Astrocyte (in vitro differentiated cells and primary cell): ENCODE measurements around the gene NCOA1. TPM values are rescaled to one million over a fixed set of nuclear protein-coding genes. Genes with fewer than 3 reads are reported as not detected.

Source experiments
- DNase-seq: peaks from one replicate; pipeline ENCODE4 v3.0.0-alpha.2; 2010; ENCODE audit warnings: low read depth
- FAIRE-seq: peaks from 2 replicates; lab custom pipeline; 2011; peaks lifted over from hg19 to GRCh38; lab: Jason Lieb, UNC
- H2AFZ ChIP-seq: 2 replicates; pipeline ENCODE4 v1.6.0; 2012; ENCODE audit warnings: low read depth, low read length, inconsistent platforms
- H3K27ac ChIP-seq: 2 replicates; pipeline ENCODE4 v1.5.1; 2011; ENCODE audit warnings: low read depth, low read length, inconsistent platforms
- H3K27me3 ChIP-seq: 2 replicates; pipeline ENCODE4 v1.6.0; 2011; ENCODE audit warnings: low read length, inconsistent platforms; ENCODE audit not compliant: insufficient read depth
- H3K36me3 ChIP-seq: 2 replicates; pipeline ENCODE4 v1.5.1; 2011; ENCODE audit warnings: low read length, inconsistent platforms; ENCODE audit not compliant: insufficient read depth
- H3K4me1 ChIP-seq: 2 replicates; pipeline ENCODE4 v1.5.1; 2011; ENCODE audit warnings: low read length, inconsistent platforms; ENCODE audit not compliant: insufficient read depth
- H3K4me2 ChIP-seq: 2 replicates; pipeline ENCODE4 v1.6.0; 2012; ENCODE audit warnings: low read length, inconsistent platforms
- H3K4me3 ChIP-seq: 2 replicates; pipeline ENCODE4 v1.5.1; 2011; ENCODE audit warnings: low read depth, mild to moderate bottlenecking, low read length, inconsistent platforms; ENCODE audit not compliant: insufficient read depth
- H3K79me2 ChIP-seq: 2 replicates; pipeline ENCODE4 v1.6.0; 2012; ENCODE audit warnings: mild to moderate bottlenecking, low read length, inconsistent platforms; ENCODE audit not compliant: insufficient read depth
- H3K9ac ChIP-seq: 2 replicates; pipeline ENCODE4 v1.6.0; 2012; ENCODE audit warnings: mild to moderate bottlenecking, low read length, inconsistent platforms
- H3K9me3 ChIP-seq: 2 replicates; pipeline ENCODE4 v1.5.1; 2012; ENCODE audit warnings: low read depth, mild to moderate bottlenecking, low read length, inconsistent platforms; ENCODE audit not compliant: insufficient read depth
- H4K20me1 ChIP-seq: 2 replicates; pipeline ENCODE4 v1.6.0; 2012; ENCODE audit warnings: low read length, inconsistent platforms; ENCODE audit not compliant: insufficient read depth
- H3K27ac Mint-ChIP-seq: one replicate; pipeline ENCODE4 v1.8.0; 2021; ENCODE audit warnings: mild to moderate bottlenecking, mixed read lengths; ENCODE audit not compliant: unreplicated experiment
- H3K27me3 Mint-ChIP-seq: one replicate; pipeline ENCODE4 v1.8.0; 2021; ENCODE audit warnings: low read depth, mixed read lengths; ENCODE audit not compliant: unreplicated experiment
- H3K36me3 Mint-ChIP-seq: one replicate; pipeline ENCODE4 v1.8.0; 2021; ENCODE audit warnings: low read depth, mixed read lengths; ENCODE audit not compliant: unreplicated experiment
- H3K4me1 Mint-ChIP-seq: one replicate; pipeline ENCODE4 v1.8.0; 2021; ENCODE audit warnings: low read depth, mixed read lengths; ENCODE audit not compliant: unreplicated experiment
- H3K4me3 Mint-ChIP-seq: one replicate; pipeline ENCODE4 v1.8.0; 2021; ENCODE audit warnings: mild to moderate bottlenecking, moderate library complexity, mixed read lengths; ENCODE audit not compliant: unreplicated experiment
- H3K9me3 Mint-ChIP-seq: one replicate; pipeline ENCODE4 v1.8.0; 2021; ENCODE audit warnings: mild to moderate bottlenecking, mixed read lengths; ENCODE audit not compliant: unreplicated experiment
- CTCF ChIP-seq: IDR thresholded peaks from 2 replicates; pipeline ENCODE4 v1.5.1; 2011; ENCODE audit warnings: low read depth, mild to moderate bottlenecking, inconsistent platforms, low read length, moderate library complexity; ENCODE audit not compliant: insufficient read depth
- EZH2 ChIP-seq: IDR thresholded peaks from 2 replicates; pipeline ENCODE4 v1.6.1; 2012; ENCODE audit warnings: mild to moderate bottlenecking, low read length, inconsistent platforms; ENCODE audit not compliant: insufficient read depth
- total RNA-seq: library from RNA; stranded (reverse); gene quantifications from 2 replicates; pipeline ENCODE4 v1.2.1, GENCODE V29; 2021

Gene NCOA1
- total RNA-seq, 1 donor from 2014 or later = 14.7 TPM

DNA sequence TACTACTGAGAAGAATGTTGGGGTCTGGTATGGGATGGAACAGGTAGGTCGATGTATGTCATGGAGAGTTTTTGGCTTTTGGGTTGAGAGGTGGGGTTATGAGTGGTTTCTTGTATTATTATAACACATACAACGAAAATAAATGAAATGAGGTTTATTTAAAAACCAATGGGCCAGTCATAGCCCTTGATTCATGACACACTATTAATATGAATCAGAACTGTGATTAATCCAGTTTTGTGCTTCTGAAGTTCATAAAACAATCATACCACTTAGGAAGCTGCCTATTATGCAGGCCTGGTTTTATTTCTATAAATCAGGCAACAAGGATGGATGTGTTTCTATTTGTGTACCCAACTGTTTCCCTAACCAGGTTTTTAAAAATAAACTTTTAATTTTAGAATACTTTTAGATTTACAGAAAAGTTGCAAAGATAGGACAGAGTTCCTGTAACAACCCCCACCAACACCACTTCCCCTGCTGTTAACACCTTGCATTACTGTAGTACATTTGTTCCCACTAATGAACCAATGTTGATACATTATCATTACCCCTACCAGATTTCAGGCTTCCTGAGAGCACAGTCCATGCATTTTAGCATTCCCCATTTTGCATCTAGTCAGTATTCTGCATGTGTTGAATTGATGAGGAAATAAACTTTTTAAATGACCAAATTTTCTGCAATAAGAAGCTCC lies 37.5 kb upstream of the NCOA1 start:
- Histone ChIP-seq H3K27ac (no peak overlapping the region), H3K4me3 (peak overlapping the region; percentile 49), H3K4me2 (peak overlapping the region; percentile 84), H3K27me3 (no peaks in the 10 kb centered on the region), H3K79me2 (no peaks in the 10 kb centered on the region), H2AFZ (no peak overlapping the region), H3K9me3 (peaks cover 7% of the 10 kb centered on the region), H3K9ac (peak overlapping the region; percentile 52), H3K4me1 (peaks cover 13% of the 10 kb centered on the region), H3K36me3 (no peaks in the 10 kb centered on the region), H4K20me1 (no peaks in the 10 kb centered on the region)
- H3K36me3 Mint-ChIP-seq = no peaks in the 10 kb centered on the region
- FAIRE-seq (no peak), DNase-seq (no peak)
- TF ChIP-seq EZH2 (no peak), CTCF (no peak)
- H3K27ac Mint-ChIP-seq = no peak overlapping the region
- no peak overlapping the region for H3K4me3 Mint-ChIP-seq
- no peaks in the 10 kb centered on the region for H3K27me3 Mint-ChIP-seq
- peaks cover 7% of the 10 kb centered on the region for H3K9me3 Mint-ChIP-seq
- peaks cover 17% of the 10 kb centered on the region for H3K4me1 Mint-ChIP-seq

- Histone ChIP-seq H2AFZ (peak overlapping the region; percentile 83), H3K4me2 (peak overlapping the region; percentile 84), H3K9me3 (peaks cover 4% of the 10 kb centered on the region), H3K4me1 (peaks cover 13% of the 10 kb centered on the region), H3K36me3 (no peaks in the 10 kb centered on the region), H3K4me3 (peak overlapping the region; percentile 49), H4K20me1 (no peaks in the 10 kb centered on the region), H3K27me3 (no peaks in the 10 kb centered on the region), H3K27ac (no peak overlapping the region), H3K9ac (peak overlapping the region; percentile 52), H3K79me2 (no peaks in the 10 kb centered on the region)
- DNase-seq (peak; percentile 47), FAIRE-seq (no peak)
- H3K4me1 Mint-ChIP-seq = peaks cover 17% of the 10 kb centered on the region
- H3K27me3 Mint-ChIP-seq = no peaks in the 10 kb centered on the region
- TF ChIP-seq EZH2 (no peak), CTCF (no peak)
- H3K9me3 Mint-ChIP-seq = peaks cover 6% of the 10 kb centered on the region
- H3K4me3 Mint-ChIP-seq = no peak overlapping the region
- no peaks in the 10 kb centered on the region for H3K36me3 Mint-ChIP-seq
- no peak overlapping the region for H3K27ac Mint-ChIP-seq
Observed at GRCh38 chr2:24454294-24454693, 36.8 kb upstream of the NCOA1 start.
